ENCODE data around the gene ATP8A1.

ATP8A1 gene

GRCh38 chr4:42436928-42437565 lies 219.9 kb downstream of the ATP8A1 start:
- no peak for DNase-seq (ENCODE audit: extremely low read depth, insufficient read length)
- H3K36me3 ChIP-seq (ENCODE audit: control insufficient read depth, insufficient read depth, low read length), result peaks cover 11% of the 10 kb centered on the region
- no peak for TF ChIP-seq CTCF (IDR thresholded peaks at IDR 0.05; ENCODE audit: insufficient read depth, low read length, poor library complexity, severe bottlenecking)
- no peaks in the 10 kb centered on the region for H3K27me3 ChIP-seq (replicated peaks; ENCODE audit: control insufficient read depth, insufficient read depth, low read length)
- no peak overlapping the region for H3K4me3 ChIP-seq (replicated peaks; ENCODE audit: low read depth, low read length)

GRCh38 chr4:42428036-42428435 lies 228.9 kb downstream of the ATP8A1 start:
- Histone ChIP-seq H3K36me3 (ENCODE audit: control insufficient read depth, insufficient read depth, low read length) (no peaks in the 10 kb centered on the region; the same call in 1 of the 2 replicates), H3K4me3 (replicated peaks; ENCODE audit: low read depth, low read length) (no peak overlapping the region), H3K27me3 (replicated peaks; ENCODE audit: control insufficient read depth, insufficient read depth, low read length) (no peaks in the 10 kb centered on the region)
- TF ChIP-seq CTCF (IDR thresholded peaks at IDR 0.05; ENCODE audit: insufficient read depth, low read length, poor library complexity, severe bottlenecking), result no peak
- no peak for DNase-seq (ENCODE audit: extremely low read depth, insufficient read length)

- H3K4me3 ChIP-seq (replicated peaks; ENCODE audit: low read depth, low read length), result no peak overlapping the region
- TF ChIP-seq CTCF (IDR thresholded peaks at IDR 0.05; ENCODE audit: insufficient read depth, low read length, poor library complexity, severe bottlenecking), result no peak
- DNase-seq (ENCODE audit: extremely low read depth, insufficient read length), result no peak
Observed at GRCh38 chr4:42425146-42426065, 231.5 kb downstream of the ATP8A1 start.

GRCh38 chr4:42420140-42420539 lies 236.8 kb downstream of the ATP8A1 start:
- H3K36me3 ChIP-seq (ENCODE audit: control insufficient read depth, insufficient read depth, low read length), result peaks cover 3% of the 10 kb centered on the region
- no peak for DNase-seq (ENCODE audit: extremely low read depth, insufficient read length)
- no peak overlapping the region for H3K4me3 ChIP-seq (replicated peaks; ENCODE audit: low read depth, low read length)
- H3K27me3 ChIP-seq (replicated peaks; ENCODE audit: control insufficient read depth, insufficient read depth, low read length), result no peaks in the 10 kb centered on the region
- no peak for TF ChIP-seq CTCF (IDR thresholded peaks at IDR 0.05; ENCODE audit: insufficient read depth, low read length, poor library complexity, severe bottlenecking)

More at GRCh38 chr4:42425146-42426065, 231.5 kb downstream of the ATP8A1 start:
- H3K27me3 ChIP-seq (replicated peaks; ENCODE audit: control insufficient read depth, insufficient read depth, low read length), result no peaks in the 10 kb centered on the region
- peaks cover 3% of the 10 kb centered on the region for H3K36me3 ChIP-seq (ENCODE audit: control insufficient read depth, insufficient read depth, low read length)

GRCh38 chr4:42417550-42417949 lies 239.4 kb downstream of the ATP8A1 start:
- no peak for DNase-seq (ENCODE audit: extremely low read depth, insufficient read length)
- no peaks in the 10 kb centered on the region for H3K27me3 ChIP-seq (replicated peaks; ENCODE audit: control insufficient read depth, insufficient read depth, low read length)
- no peak for TF ChIP-seq CTCF (IDR thresholded peaks at IDR 0.05; ENCODE audit: insufficient read depth, low read length, poor library complexity, severe bottlenecking)
- peaks cover 4% of the 10 kb centered on the region for H3K36me3 ChIP-seq (ENCODE audit: control insufficient read depth, insufficient read depth, low read length)
- H3K4me3 ChIP-seq (replicated peaks; ENCODE audit: low read depth, low read length), result no peak overlapping the region

Data from GM06990 (cell line).